Astrocyte of the cerebellum (primary cell): ENCODE measurements around the gene B3GAT2.

Experiments used
- DNase-seq: peaks from one replicate; pipeline ENCODE4 v3.0.0-alpha.2; 2011; ENCODE audit warnings: low read depth
- H3K4me3 ChIP-seq: 2 replicates; pipeline ENCODE4 v1.5.1; 2011; ENCODE audit warnings: mild to moderate bottlenecking, low read depth, low read length, moderate library complexity
- CTCF ChIP-seq: IDR thresholded peaks from 2 replicates; pipeline ENCODE4 v1.5.1; 2012; ENCODE audit warnings: low read length, low read depth, moderate library complexity, mild to moderate bottlenecking; ENCODE audit errors: missing control alignments
- in situ Hi-C: cut with HindIII; loops from 2 replicates; pipeline ENCODE4 v1.10.0; 2017; ENCODE audit warnings: low sequenced_read_pairs

The B3GAT2 gene

GRCh38 chr6:70860920-70861319, 95.9 kb downstream of the B3GAT2 start:
- no peak overlapping the region for H3K4me3 ChIP-seq
- no peak for TF ChIP-seq CTCF
- no peak for DNase-seq
- in situ Hi-C loops: no loop called here

GRCh38 chr6:70860045-70860444, 96.8 kb downstream of the B3GAT2 start:
- TF ChIP-seq CTCF: no peak
- no peak for DNase-seq
- in situ Hi-C loops: no loop called here
- no peak overlapping the region for H3K4me3 ChIP-seq

- in situ Hi-C loops: no loop called here
- no peak for TF ChIP-seq CTCF
- DNase-seq: no peak
- H3K4me3 ChIP-seq: no peak overlapping the region
Measured at GRCh38 chr6:70857387-70858077, 99.3 kb downstream of the B3GAT2 start.

GRCh38 chr6:70852667-70853246, 104.1 kb downstream of the B3GAT2 start:
- H3K4me3 ChIP-seq: no peak overlapping the region
- no peak for DNase-seq
- in situ Hi-C loops: no loop called here
- no peak for TF ChIP-seq CTCF

- no peak for DNase-seq
- no peak overlapping the region for H3K4me3 ChIP-seq
- in situ Hi-C loops: no loop called here
- TF ChIP-seq CTCF: no peak
Measured at GRCh38 chr6:70849348-70850069, 107.4 kb downstream of the B3GAT2 start.

- in situ Hi-C loops: no loop called here
- H3K4me3 ChIP-seq: no peak overlapping the region
- TF ChIP-seq CTCF: no peak
- DNase-seq: no peak
Measured at GRCh38 chr6:70847106-70848084, 109.5 kb downstream of the B3GAT2 start.
